HepG2 (cell line): ENCODE measurements around the gene SMYD2. TPM values are rescaled to one million over a fixed set of nuclear protein-coding genes. Genes with fewer than 3 reads are reported as not detected.

Source experiments
- ATAC-seq: fragments of 200-7000 bp; cut with Tn5 transposase; 3 replicates; pipeline ENCODE4 v1.9.1; 2020; ENCODE audit warnings: mild to moderate bottlenecking, moderate library complexity
- BruUV-seq: library from RNA; stranded (reverse); fragments of 400-500 nt; replicated peaks from 2 replicates; lab custom pipeline; 2021; lab: Mats Ljungman, UMichigan
- CTCF ChIA-PET: fragments of 300-600 bp; formaldehyde crosslinking; extraction: SDS; loops from one replicate; lab custom pipeline; 2021; ENCODE audit warnings: low total read pairs, inconsistent platforms, low intra/inter-chr PET ratio; lab: Yijun Ruan, JAX
- POLR2A ChIA-PET: fragments of 350-600 bp; sonication (Branson Sonifier 250); formaldehyde crosslinking; loops from one replicate; lab custom pipeline; 2020; ENCODE audit warnings: antibody characterized with exemption, inconsistent platforms; lab: Yijun Ruan, JAX
- DNase-seq: peaks from one replicate; pipeline ENCODE4 v3.0.0-alpha.2; 2015; ENCODE audit warnings: low spot score
- FAIRE-seq: peaks from 3 replicates; lab custom pipeline; 2011; peaks lifted over from hg19 to GRCh38; lab: Jason Lieb, UNC
- H2AFZ ChIP-seq: one replicate; pipeline ENCODE4 v1.6.1; 2011; ENCODE audit warnings: low read length, inconsistent platforms
- H3K27ac ChIP-seq: fragments of 300-600 bp; 3 replicates; pipeline ENCODE4 v1.8.0; 2011; ENCODE audit warnings: mixed run types, mild to moderate bottlenecking, mixed read lengths, low read length, inconsistent platforms; ENCODE audit not compliant: insufficient read depth; ENCODE audit errors: extremely low read length
- H3K27me3 ChIP-seq, 2 experiments: fragments of 200-600 bp in 1 of 2; 2 replicates in 1 of 2; 3 replicates in 1 of 2; pipeline versions ENCODE4 v1.6.0 to v1.8.0; 2011; ENCODE audit warnings: low read length in 2 of 2, mild to moderate bottlenecking in 2 of 2, moderate library complexity in 2 of 2, inconsistent platforms in 1 of 2; ENCODE audit not compliant: insufficient read depth in 2 of 2, control insufficient read depth in 1 of 2
- H3K36me3 ChIP-seq, 2 experiments: fragments of 200-600 bp in 1 of 2; replicated peaks in 1 of 2; 2 replicates in 1 of 2; 3 replicates in 1 of 2; pipeline versions ENCODE4 v1.5.1 to v1.8.0; 2011; ENCODE audit warnings: low read length in 2 of 2, inconsistent platforms in 1 of 2; ENCODE audit not compliant: insufficient read depth in 2 of 2, control insufficient read depth in 1 of 2
- H3K4me1 ChIP-seq: 2 replicates; pipeline ENCODE4 v1.5.1; 2012; ENCODE audit warnings: low read length, inconsistent platforms; ENCODE audit not compliant: insufficient read depth
- H3K4me2 ChIP-seq: 2 replicates; pipeline ENCODE4 v1.6.0; 2011; ENCODE audit warnings: low read depth, low read length, inconsistent platforms
- H3K4me3 ChIP-seq, 3 experiments: fragments of 200-600 bp in 1 of 3; sonication (generic), shearing (Covaris generic) in 1 of 3; replicated peaks in 1 of 3; 2 replicates each; pipeline ENCODE4 v1.5.1; 2011 to 2016; ENCODE audit warnings: low read length in 3 of 3, inconsistent platforms in 2 of 3, low read depth in 2 of 3, mild to moderate bottlenecking in 2 of 3, control low read depth in 1 of 3, mixed read lengths in 1 of 3; ENCODE audit not compliant: insufficient read depth in 1 of 3
- H3K79me2 ChIP-seq: one replicate; pipeline ENCODE4 v1.6.1; 2011; ENCODE audit warnings: low read length, inconsistent platforms; ENCODE audit not compliant: insufficient read depth
- H3K9ac ChIP-seq: 2 replicates; pipeline ENCODE4 v1.6.0; 2011; ENCODE audit warnings: mild to moderate bottlenecking, low read depth, low read length, inconsistent platforms; ENCODE audit not compliant: insufficient read depth
- H3K9me3 ChIP-seq: 2 replicates; pipeline ENCODE4 v1.5.1; 2012; ENCODE audit warnings: mild to moderate bottlenecking, low read length
- H4K20me1 ChIP-seq: 2 replicates; pipeline ENCODE4 v1.6.0; 2011; ENCODE audit warnings: inconsistent platforms, mild to moderate bottlenecking, low read length, moderate library complexity; ENCODE audit not compliant: insufficient read depth
- ARID5B ChIP-seq: IDR thresholded peaks from 2 replicates; pipeline ENCODE4 v1.4.0; 2020; ENCODE audit warnings: mild to moderate bottlenecking, missing genetic modification reagents
- DR1 ChIP-seq: sonication (generic); formaldehyde crosslinking; IDR thresholded peaks from 2 replicates; pipeline ENCODE4 v1.8.0; 2021; ENCODE audit warnings: mild to moderate bottlenecking, missing genetic modification reagents, inconsistent platforms
- ELF1 ChIP-seq: sonication (generic); formaldehyde crosslinking; IDR thresholded peaks from 2 replicates; pipeline ENCODE4 v1.4.0; 2020; ENCODE audit warnings: missing genetic modification reagents
- ELF3 ChIP-seq: IDR thresholded peaks from 2 replicates; pipeline ENCODE4 v1.6.1; 2016; ENCODE audit warnings: missing genetic modification reagents, missing compliant biosample characterization
- GLI4 ChIP-seq: sonication (generic); formaldehyde crosslinking; IDR thresholded peaks from 2 replicates; pipeline ENCODE4 v1.5.1; 2020; ENCODE audit warnings: missing genetic modification reagents, mild to moderate bottlenecking, moderate library complexity, borderline replicate concordance
- HHEX ChIP-seq: IDR thresholded peaks from 2 replicates; pipeline ENCODE4 v1.6.1; 2016; ENCODE audit warnings: control low read depth
- MNT ChIP-seq: fragments of 450-650 bp; IDR thresholded peaks from 2 replicates; pipeline ENCODE4 v1.6.1; 2016
- RFX3 ChIP-seq: IDR thresholded peaks from 2 replicates; pipeline ENCODE4 v1.6.1; 2016; ENCODE audit warnings: missing biosample characterization, missing genetic modification reagents
- WIZ ChIP-seq: sonication (generic); formaldehyde crosslinking; IDR thresholded peaks from 2 replicates; pipeline ENCODE4 v1.5.1; 2020; ENCODE audit warnings: mild to moderate bottlenecking, missing genetic modification reagents
- ZBTB3 ChIP-seq: sonication (generic); formaldehyde crosslinking; IDR thresholded peaks from 2 replicates; pipeline ENCODE4 v1.4.0; 2020; ENCODE audit warnings: low read depth, mild to moderate bottlenecking, moderate library complexity, missing genetic modification reagents, borderline replicate concordance
- ZBTB7B ChIP-seq: sonication (generic); formaldehyde crosslinking; IDR thresholded peaks from 2 replicates; pipeline ENCODE4 v1.4.0; 2020; ENCODE audit warnings: missing genetic modification reagents
- ZNF18 ChIP-seq: sonication (generic); formaldehyde crosslinking; IDR thresholded peaks from 2 replicates; pipeline ENCODE4 v1.8.0; 2022; ENCODE audit warnings: mild to moderate bottlenecking, missing genetic modification reagents; ENCODE audit not compliant: insufficient replicate concordance
- ZNF232 ChIP-seq: sonication (generic); formaldehyde crosslinking; IDR thresholded peaks from 2 replicates; pipeline ENCODE4 v1.4.0; 2020; ENCODE audit warnings: missing genetic modification reagents, borderline replicate concordance
- ZNF264 ChIP-seq: sonication (generic); formaldehyde crosslinking; IDR thresholded peaks from 2 replicates; pipeline ENCODE4 v1.4.0; 2020; ENCODE audit warnings: missing genetic modification reagents
- ZNF761 ChIP-seq: sonication (generic); formaldehyde crosslinking; conservative IDR thresholded peaks from 2 replicates; pipeline ENCODE4 v1.4.0; 2020; ENCODE audit warnings: mild to moderate bottlenecking, missing genetic modification reagents
- WGBS: methylation state at CpG from one replicate; pipeline ENCODE4 v1.1.6; 2017; ENCODE audit warnings: low lambda C conversion rate; 5-methylcytosine and 5-hydroxymethylcytosine counted together
- in situ Hi-C: cut with HindIII; loops from 2 replicates; pipeline ENCODE4 v1.10.0; 2017; ENCODE audit warnings: low pct_unique_long_range_greater_than_20kb; ENCODE audit not compliant: extremely low pct_ligation_motif_present
- intact Hi-C: fragments of 100-400 bp; cut with micrococcal nuclease; formaldehyde crosslinking; loops from one replicate; pipeline ENCODE4 v1.10.0; 2022; ENCODE audit not compliant: unreplicated experiment
- polyA plus RNA-seq, 8 experiments: library from polyadenylated mRNA; depleted of rRNA in 3 of 8; stranded (reverse) in 7 of 8; unstranded in 1 of 8; fragments of >200 nt; fragmentation: Illumina TruSeq in 4 of 8; extraction: Trizol in 4 of 8; gene quantifications; 2 replicates each; pipeline versions ENCODE4 v1.2.1 to v1.2.3, GENCODE V29; 2011 to 2016; ENCODE audit warnings: low read depth in 4 of 8, missing spikeins in 1 of 8, mixed read lengths in 1 of 8; ENCODE audit not compliant: insufficient read depth in 1 of 8
- total RNA-seq, 5 experiments: library from RNA; depleted of rRNA; stranded (reverse); fragments of >200 nt; fragmentation: Illumina TruSeq; extraction: Trizol; gene quantifications; 2 replicates each; pipeline ENCODE4 v1.2.3, GENCODE V29; 2016; ENCODE audit warnings: low read depth in 1 of 5
- TF ChIP-seq, protein P1 (sequence below): IDR thresholded peaks from 2 replicates; pipeline ENCODE4 v1.6.1; 2016; ENCODE audit warnings: missing biosample characterization, missing genetic modification reagents, low read depth

The SMYD2 gene
- total and polyA plus RNA-seq, 2 of the 13 experiments (the other 11 are each of a cell fraction or from before 2014, with no cell fraction given): 72.7 to 139 TPM

- no peak for ATAC-seq
- Histone ChIP-seq H3K4me1 (peaks cover 46% of the 10 kb centered on the region), H3K4me3 (no peak overlapping the region), H3K9ac (no peak overlapping the region), H3K36me3 (peaks cover 5 to 12% of the 10 kb centered on the region in 2 experiments), H3K9me3 (no peaks in the 10 kb centered on the region), H3K79me2 (peaks cover 81% of the 10 kb centered on the region), H3K4me2 (no peak overlapping the region), H3K27me3 (no peaks in the 10 kb centered on the region), H2AFZ (no peak overlapping the region), H4K20me1 (peaks cover 3% of the 10 kb centered on the region; the same call in 1 of the 2 replicates), H3K27ac (no peak overlapping the region)
- no peak for DNase-seq
- ChIA-PET CTCF (no interaction called here), POLR2A (no interaction called here)
- intact Hi-C loops (no loop called here), in situ Hi-C loops (no loop called here)
- FAIRE-seq: no peak
- BruUV-seq: no TSS peak
- WGBS: 96% methylated on average over 5 of the region's 5 CpGs
- TF ChIP-seq ARID5B (no peak), WIZ (CRISPR knock-in tag) (no peak), ZNF264 (CRISPR knock-in tag) (no peak), ZNF761 (no peak), ZBTB3 (no peak), ZNF232 (CRISPR knock-in tag) (no peak), DR1 (no peak), ZBTB7B (no peak), ELF1 (no peak), MNT (no peak), RFX3 (CRISPR knock-in tag) (no peak), GLI4 (CRISPR knock-in tag) (no peak), ZNF18 (CRISPR knock-in tag) (no peak), HHEX (CRISPR knock-in tag) (no peak), ELF3 (CRISPR knock-in tag) (no peak)
- TF ChIP-seq, protein P1, sequence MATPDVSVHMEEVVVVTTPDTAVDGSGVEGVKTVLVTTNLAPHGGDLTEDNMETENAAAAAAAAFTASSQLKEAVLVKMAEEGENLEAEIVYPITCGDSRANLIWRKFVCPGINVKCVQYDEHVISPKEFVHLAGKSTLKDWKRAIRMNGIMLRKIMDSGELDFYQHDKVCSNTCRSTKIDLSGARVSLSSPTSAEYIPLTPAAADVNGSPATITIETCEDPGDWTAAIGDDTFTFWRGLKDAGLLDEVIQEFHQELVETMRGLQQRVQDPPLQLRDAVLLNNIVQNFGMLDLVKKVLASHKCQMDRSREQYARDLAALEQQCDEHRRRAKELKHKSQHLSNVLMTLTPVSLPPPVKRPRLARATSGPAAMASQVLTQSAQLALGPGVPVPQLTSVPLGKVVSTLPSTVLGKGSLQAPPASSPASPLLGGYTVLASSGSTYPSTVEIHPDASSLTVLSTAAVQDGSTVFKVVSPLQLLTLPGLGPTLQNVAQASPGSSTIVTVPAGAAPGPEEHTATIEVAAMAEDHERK (CRISPR knock-in tag): no peak
These were observed 9.6 kb downstream of the SMYD2 start for GRCh38 chr1:214290424-214291037.
